Peyer's patch (tissue), 4 donors: ENCODE results near the gene ZBTB20. TPM values are rescaled to one million over a fixed set of nuclear protein-coding genes. Genes with fewer than 3 reads are reported as not detected.
"Not testable (repeated sequence)": the region's sequence is repeated elsewhere in the genome, so short reads cannot be mapped to it uniquely, and the experiment has no call there.

Experiments used
- DNase-seq, 3 donors: peaks; one replicate each; pipeline ENCODE4 v3.0.0-alpha.2; 2017 to 2019
- H3K27ac ChIP-seq, 4 donors: fragments of 200-600 bp; sonication (generic); one replicate each; pipeline ENCODE4 v1.5.1; 2016 to 2019
- H3K27me3 ChIP-seq, 2 donors: fragments of 200-600 bp; sonication (generic); one replicate each; pipeline ENCODE4 v1.5.1; 2019
- H3K36me3 ChIP-seq, 3 donors: fragments of 200-600 bp; sonication (generic); one replicate each; pipeline ENCODE4 v1.5.1; 2016 to 2019
- H3K4me1 ChIP-seq, 4 donors: fragments of 200-600 bp; sonication (generic); one replicate each; pipeline ENCODE4 v1.5.1; 2016 to 2019
- H3K4me3 ChIP-seq, 4 donors: fragments of 200-600 bp; sonication (generic); 1 replicate in 3 of 4; 2 replicates in 1 of 4; pipeline ENCODE4 v1.5.1; 2016 to 2019; ENCODE audit warnings: mild to moderate bottlenecking in 1 of 4
- H3K9me3 ChIP-seq, 4 donors: fragments of 200-600 bp; sonication (generic); one replicate each; pipeline ENCODE4 v1.5.1; 2016 to 2019; ENCODE audit warnings: mild to moderate bottlenecking in 1 of 4
- POLR2A ChIP-seq, 2 donors: fragments of 450-650 bp; IDR thresholded peaks; one replicate each; pipeline ENCODE4 v1.5.1; 2017; ENCODE audit warnings: antibody characterized with exemption in 2 of 2, mild to moderate bottlenecking in 2 of 2, moderate library complexity in 2 of 2
- total RNA-seq, 4 donors: library from RNA; depleted of rRNA; stranded (reverse); fragments of >200 nt; gene quantifications; one replicate each; pipeline ENCODE4 v1.1.0, GENCODE V29; 2016
- TF ChIP-seq, protein P1 (sequence below), 6 experiments: fragments of 450-650 bp in 4 of 6; fragments of 200-600 bp in 2 of 6; sonication (generic) in 1 of 6; IDR thresholded peaks; one replicate each; pipeline ENCODE4 v1.5.1; 2017 to 2019; ENCODE audit warnings: antibody characterized with exemption in 6 of 6, mild to moderate bottlenecking in 3 of 6, moderate library complexity in 1 of 6

Gene ZBTB20
- total RNA-seq, 4 donors from 2014 or later = 19.6 to 135 (median 57.2) TPM

- Histone ChIP-seq H3K4me1 (no peaks in the 10 kb centered on the region), H3K27ac (no peak overlapping the region), H3K9me3 (no peaks in the 10 kb centered on the region), H3K4me3 (no peak overlapping the region), H3K27me3 (no peaks in the 10 kb centered on the region), H3K36me3 (no peaks in the 10 kb centered on the region)
- DNase-seq = no peak
- TF ChIP-seq, protein P1, sequence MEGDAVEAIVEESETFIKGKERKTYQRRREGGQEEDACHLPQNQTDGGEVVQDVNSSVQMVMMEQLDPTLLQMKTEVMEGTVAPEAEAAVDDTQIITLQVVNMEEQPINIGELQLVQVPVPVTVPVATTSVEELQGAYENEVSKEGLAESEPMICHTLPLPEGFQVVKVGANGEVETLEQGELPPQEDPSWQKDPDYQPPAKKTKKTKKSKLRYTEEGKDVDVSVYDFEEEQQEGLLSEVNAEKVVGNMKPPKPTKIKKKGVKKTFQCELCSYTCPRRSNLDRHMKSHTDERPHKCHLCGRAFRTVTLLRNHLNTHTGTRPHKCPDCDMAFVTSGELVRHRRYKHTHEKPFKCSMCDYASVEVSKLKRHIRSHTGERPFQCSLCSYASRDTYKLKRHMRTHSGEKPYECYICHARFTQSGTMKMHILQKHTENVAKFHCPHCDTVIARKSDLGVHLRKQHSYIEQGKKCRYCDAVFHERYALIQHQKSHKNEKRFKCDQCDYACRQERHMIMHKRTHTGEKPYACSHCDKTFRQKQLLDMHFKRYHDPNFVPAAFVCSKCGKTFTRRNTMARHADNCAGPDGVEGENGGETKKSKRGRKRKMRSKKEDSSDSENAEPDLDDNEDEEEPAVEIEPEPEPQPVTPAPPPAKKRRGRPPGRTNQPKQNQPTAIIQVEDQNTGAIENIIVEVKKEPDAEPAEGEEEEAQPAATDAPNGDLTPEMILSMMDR (IDR thresholded peaks at IDR 0.05) = no peak
- TF ChIP-seq POLR2A (IDR thresholded peaks at IDR 0.05) = no peak
Measured at GRCh38 chr3:114691871-114692270, 455.2 kb downstream of the ZBTB20 start.

GRCh38 chr3:114690911-114691310 is 456.2 kb downstream of the ZBTB20 start:
- Histone ChIP-seq H3K4me1 (no peaks in the 10 kb centered on the region), H3K27ac (no peak overlapping the region), H3K9me3 (no peaks in the 10 kb centered on the region), H3K4me3 (no peak overlapping the region), H3K36me3 (no peaks in the 10 kb centered on the region), H3K27me3 (no peaks in the 10 kb centered on the region)
- TF ChIP-seq, protein P1 (IDR thresholded peaks at IDR 0.05) = no peak
- no peak for TF ChIP-seq POLR2A (IDR thresholded peaks at IDR 0.05)
- DNase-seq = no peak

DNA sequence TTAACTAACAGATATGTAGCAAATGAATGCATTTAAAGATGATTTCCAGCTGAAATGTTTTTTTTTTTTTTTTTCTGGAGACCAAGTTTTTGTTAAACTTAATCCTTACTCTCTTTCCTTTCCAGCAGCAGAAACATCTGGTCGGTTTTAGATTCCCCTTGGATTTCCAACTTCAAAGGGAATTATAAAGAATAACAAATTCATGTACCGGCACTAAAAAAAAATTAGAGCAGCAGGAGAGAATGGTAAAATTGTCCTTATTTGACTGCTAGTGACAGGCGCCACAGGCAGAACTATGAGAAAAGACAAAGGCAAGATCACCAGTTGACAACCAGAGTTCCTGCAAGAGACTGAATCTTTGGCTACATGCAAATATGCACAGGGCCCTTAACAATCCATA is 459.9 kb downstream of the ZBTB20 start:
- no peak overlapping the region for H3K4me3 ChIP-seq
- no peak for TF ChIP-seq POLR2A (IDR thresholded peaks at IDR 0.05)
- TF ChIP-seq, protein P1 (IDR thresholded peaks at IDR 0.05) = no peak
- no peaks in the 10 kb centered on the region for H3K27me3 ChIP-seq
- no peak overlapping the region for H3K27ac ChIP-seq
- H3K36me3 ChIP-seq = no peaks in the 10 kb centered on the region
- no peaks in the 10 kb centered on the region for H3K9me3 ChIP-seq
- H3K4me1 ChIP-seq = no peaks in the 10 kb centered on the region
- DNase-seq = no peak

DNA sequence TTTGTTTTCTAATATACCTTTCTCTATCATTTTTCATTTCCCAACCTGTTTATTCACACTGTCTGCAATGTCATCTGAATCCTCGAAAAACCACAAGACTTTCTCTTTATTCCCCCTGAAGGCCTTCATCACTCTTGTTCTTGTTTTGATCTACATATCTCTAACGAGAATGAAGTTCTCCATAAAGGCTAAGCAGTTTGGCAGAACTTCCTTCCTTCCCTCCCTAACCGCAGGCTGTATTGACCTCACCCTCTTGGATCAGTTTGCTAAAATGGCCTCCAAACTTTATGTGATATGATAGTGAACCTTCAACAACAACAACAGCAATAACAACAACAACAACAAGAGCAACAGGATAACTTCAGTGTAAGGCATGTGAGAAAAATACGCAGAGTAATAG is 460.5 kb downstream of the ZBTB20 start:
- no peaks in the 10 kb centered on the region for H3K36me3 ChIP-seq
- no peaks in the 10 kb centered on the region for H3K4me1 ChIP-seq
- H3K27ac ChIP-seq = no peak overlapping the region
- no peak for DNase-seq
- no peak overlapping the region for H3K4me3 ChIP-seq
- no peaks in the 10 kb centered on the region for H3K27me3 ChIP-seq
- no peaks in the 10 kb centered on the region for H3K9me3 ChIP-seq
- no peak for TF ChIP-seq POLR2A (IDR thresholded peaks at IDR 0.05)
- TF ChIP-seq, protein P1 (IDR thresholded peaks at IDR 0.05) = no peak

- no peak overlapping the region for H3K4me3 ChIP-seq
- H3K4me1 ChIP-seq = no peaks in the 10 kb centered on the region
- no peak for TF ChIP-seq POLR2A (IDR thresholded peaks at IDR 0.05)
- TF ChIP-seq, protein P1 (IDR thresholded peaks at IDR 0.05) = no peak
- H3K36me3 ChIP-seq = no peaks in the 10 kb centered on the region
- H3K27me3 ChIP-seq = no peaks in the 10 kb centered on the region
- DNase-seq = no peak
- no peak overlapping the region for H3K27ac ChIP-seq
- H3K9me3 ChIP-seq = no peaks in the 10 kb centered on the region
Measured at GRCh38 chr3:114685161-114685560, 461.9 kb downstream of the ZBTB20 start.

- TF ChIP-seq POLR2A (IDR thresholded peaks at IDR 0.05) = no peak
- TF ChIP-seq, protein P1 (IDR thresholded peaks at IDR 0.05) = no peak
Measured at GRCh38 chr3:114680299-114680698, 466.8 kb downstream of the ZBTB20 start.

GRCh38 chr3:114679773-114680172 is 467.3 kb downstream of the ZBTB20 start:
- not testable (repeated sequence) for H3K4me1 ChIP-seq, H3K4me3 ChIP-seq, DNase-seq, H3K9me3 ChIP-seq, H3K36me3 ChIP-seq, H3K27ac ChIP-seq, H3K27me3 ChIP-seq

More at GRCh38 chr3:114680299-114680698, 466.8 kb downstream of the ZBTB20 start:
- H3K4me3 ChIP-seq = no peak overlapping the region
- no peak for DNase-seq
- H3K4me1 ChIP-seq = no peaks in the 10 kb centered on the region
- H3K27ac ChIP-seq = no peak overlapping the region
- no peaks in the 10 kb centered on the region for H3K9me3 ChIP-seq
- H3K36me3 ChIP-seq = no peaks in the 10 kb centered on the region
- H3K27me3 ChIP-seq = no peaks in the 10 kb centered on the region
